IMR-90 (cell line): ENCODE data around the gene PSAP. TPM values are rescaled to one million over a fixed set of nuclear protein-coding genes. Genes with fewer than 3 reads are reported as not detected.

Source experiments
- ATAC-seq: fragments of 200-7000 bp; cut with Tn5 transposase; 2 replicates; pipeline ENCODE4 v1.9.1; 2020; ENCODE audit warnings: low read depth, mild to moderate bottlenecking, moderate library complexity
- BruUV-seq: library from RNA; stranded (reverse); fragments of 400-500 nt; replicated peaks from 2 replicates; lab custom pipeline; 2021; lab: Mats Ljungman, UMichigan
- CTCF ChIA-PET: fragments of 300-600 bp; formaldehyde crosslinking; extraction: SDS; loops from one replicate; lab custom pipeline; 2021; ENCODE audit warnings: antibody characterized with exemption; lab: Yijun Ruan, JAX
- POLR2A ChIA-PET: fragments of 300-600 bp; sonication (Branson Sonifier 250); formaldehyde crosslinking; loops from one replicate; lab custom pipeline; 2022; ENCODE audit warnings: antibody characterized with exemption; ENCODE audit not compliant: unreplicated experiment; lab: Charles Lee
- DNase-seq: peaks from one replicate; pipeline ENCODE4 v3.0.0; 2013
- H2AFZ ChIP-seq: replicated peaks from 2 replicates; pipeline ENCODE3; 2013; ENCODE audit warnings: low read length, mild to moderate bottlenecking; ENCODE audit not compliant: poor library complexity
- H2AK5ac ChIP-seq: 2 replicates; pipeline ENCODE4 v1.6.1; 2013; ENCODE audit warnings: low read depth, low read length, inconsistent platforms
- H2AK9ac ChIP-seq: replicated peaks from 2 replicates; pipeline ENCODE3; 2013; ENCODE audit warnings: mild to moderate bottlenecking, low read depth, low read length, moderate library complexity; ENCODE audit not compliant: poor library complexity
- H2BK120ac ChIP-seq: 2 replicates; pipeline ENCODE4 v1.6.1; 2013; ENCODE audit warnings: low read depth, low read length, inconsistent platforms
- H2BK15ac ChIP-seq: 3 replicates; pipeline ENCODE4 v1.6.1; 2013; ENCODE audit warnings: low read depth, low read length, inconsistent platforms
- H2BK20ac ChIP-seq: 2 replicates; pipeline ENCODE4 v1.6.1; 2013; ENCODE audit warnings: low read depth, mild to moderate bottlenecking, inconsistent platforms, low read length, moderate library complexity
- H2BK5ac ChIP-seq: 2 replicates; pipeline ENCODE4 v1.6.1; 2013; ENCODE audit warnings: mild to moderate bottlenecking, low read depth, low read length, inconsistent platforms; ENCODE audit not compliant: poor library complexity, severe bottlenecking
- H3K14ac ChIP-seq: replicated peaks from 2 replicates; pipeline ENCODE4 v1.6.1; 2013; ENCODE audit warnings: low read depth, low read length, inconsistent platforms
- H3K18ac ChIP-seq: 2 replicates; pipeline ENCODE4 v1.6.1; 2013; ENCODE audit warnings: low read depth, low read length, control low read depth
- H3K23ac ChIP-seq: 2 replicates; pipeline ENCODE4 v1.6.1; 2013; ENCODE audit warnings: low read depth, low read length, inconsistent platforms
- H3K27ac ChIP-seq: 2 replicates; pipeline ENCODE4 v1.5.1; 2013; ENCODE audit warnings: mild to moderate bottlenecking, control low read depth, low read length; ENCODE audit not compliant: insufficient read depth
- H3K27me3 ChIP-seq: 2 replicates; pipeline ENCODE4 v1.6.1; 2013; ENCODE audit warnings: low read length; ENCODE audit not compliant: control insufficient read depth, insufficient read depth
- H3K36me3 ChIP-seq: 2 replicates; pipeline ENCODE4 v1.6.1; 2013; ENCODE audit warnings: low read length, mixed read lengths; ENCODE audit not compliant: control insufficient read depth, insufficient read depth
- H3K4ac ChIP-seq: 2 replicates; pipeline ENCODE4 v1.6.1; 2013; ENCODE audit warnings: low read depth, low read length, inconsistent platforms
- H3K4me1 ChIP-seq: 2 replicates; pipeline ENCODE4 v1.6.1; 2013; ENCODE audit warnings: low read length, mixed read lengths; ENCODE audit not compliant: control insufficient read depth, insufficient read depth
- H3K4me2 ChIP-seq: 2 replicates; pipeline ENCODE4 v1.6.1; 2013; ENCODE audit warnings: low read depth, mild to moderate bottlenecking, control low read depth, low read length, moderate library complexity
- H3K4me3 ChIP-seq: 2 replicates; pipeline ENCODE4 v1.5.1; 2013; ENCODE audit warnings: low read depth, mild to moderate bottlenecking, control low read depth, low read length, moderate library complexity; ENCODE audit not compliant: insufficient read depth
- H3K56ac ChIP-seq: 2 replicates; pipeline ENCODE4 v1.6.1; 2013; ENCODE audit warnings: low read length, inconsistent platforms; ENCODE audit not compliant: insufficient read depth; ENCODE audit errors: extremely low read depth
- H3K79me1 ChIP-seq, 2 experiments: 2 replicates each; pipeline ENCODE4 v1.6.1; 2013; ENCODE audit warnings: low read length in 2 of 2, inconsistent platforms in 1 of 2, low read depth in 1 of 2
- H3K9ac ChIP-seq: 2 replicates; pipeline ENCODE4 v1.6.1; 2013; ENCODE audit warnings: low read depth, low read length, control low read depth
- H3K9me1 ChIP-seq: 2 replicates; pipeline ENCODE4 v1.6.1; 2013; ENCODE audit warnings: low read length, inconsistent platforms; ENCODE audit not compliant: insufficient read depth
- H3K9me3 ChIP-seq: 2 replicates; pipeline ENCODE4 v1.6.1; 2013; ENCODE audit warnings: low read length; ENCODE audit not compliant: control insufficient read depth, insufficient read depth
- H4K20me1 ChIP-seq: 2 replicates; pipeline ENCODE4 v1.6.1; 2013; ENCODE audit warnings: low read length, inconsistent platforms; ENCODE audit not compliant: insufficient read depth
- H4K5ac ChIP-seq: 2 replicates; pipeline ENCODE4 v1.6.1; 2013; ENCODE audit warnings: mild to moderate bottlenecking, low read depth, low read length, control low read depth
- H4K8ac ChIP-seq, 2 experiments: 2 replicates each; pipeline ENCODE4 v1.6.1; 2013; ENCODE audit warnings: low read depth in 2 of 2, low read length in 2 of 2, control low read depth in 1 of 2, inconsistent platforms in 1 of 2
- H4K91ac ChIP-seq: 2 replicates; pipeline ENCODE4 v1.6.1; 2013; ENCODE audit warnings: low read depth, low read length, inconsistent platforms; ENCODE audit not compliant: insufficient read depth
- BHLHE40 ChIP-seq: fragments of 150-350 bp; IDR thresholded peaks from 2 replicates; pipeline ENCODE4 v1.6.1; 2016; ENCODE audit warnings: mild to moderate bottlenecking, low read depth, low read length
- CEBPB ChIP-seq: IDR thresholded peaks from 2 replicates; pipeline ENCODE4 v1.6.1; 2012; ENCODE audit warnings: low read depth, low read length, improper control_type of control experiment
- CHD1 ChIP-seq: IDR thresholded peaks from 2 replicates; pipeline ENCODE4 v1.6.1; 2012; ENCODE audit warnings: low read depth, low read length, improper control_type of control experiment
- CTCF ChIP-seq: conservative IDR thresholded peaks from 2 replicates; pipeline ENCODE4 v1.5.1; 2012; ENCODE audit warnings: mild to moderate bottlenecking, low read depth, low read length, improper control_type of control experiment
- FOS ChIP-seq: fragments of 150-350 bp; IDR thresholded peaks from 2 replicates; pipeline ENCODE4 v1.6.1; 2016; ENCODE audit warnings: low read depth, low read length
- MAFK ChIP-seq: IDR thresholded peaks from 2 replicates; pipeline ENCODE4 v1.6.1; 2012; ENCODE audit warnings: low read depth, low read length, improper control_type of control experiment
- MAZ ChIP-seq: IDR thresholded peaks from 2 replicates; pipeline ENCODE4 v1.6.1; 2012; ENCODE audit warnings: low read depth, mild to moderate bottlenecking, low read length, improper control_type of control experiment, moderate library complexity, borderline replicate concordance
- MXI1 ChIP-seq: IDR thresholded peaks from 2 replicates; pipeline ENCODE4 v1.6.1; 2012; ENCODE audit warnings: low read depth, mild to moderate bottlenecking, low read length, moderate library complexity, borderline replicate concordance
- NFE2L2 ChIP-seq: fragments of 150-350 bp; IDR thresholded peaks from 2 replicates; pipeline ENCODE4 v1.6.1; 2016; ENCODE audit warnings: low read depth, mild to moderate bottlenecking, low read length
- POLR2A ChIP-seq: IDR thresholded peaks from 2 replicates; pipeline ENCODE4 v1.6.1; 2012; ENCODE audit warnings: mild to moderate bottlenecking, low read depth, low read length
- RAD21 ChIP-seq: IDR thresholded peaks from 2 replicates; pipeline ENCODE4 v1.6.1; 2012; ENCODE audit warnings: low read length, improper control_type of control experiment
- RCOR1 ChIP-seq: IDR thresholded peaks from 2 replicates; pipeline ENCODE4 v1.6.1; 2012; ENCODE audit warnings: mild to moderate bottlenecking, low read length, improper control_type of control experiment; ENCODE audit not compliant: insufficient replicate concordance
- RFX5 ChIP-seq: IDR thresholded peaks from 2 replicates; pipeline ENCODE4 v1.8.0; 2012; ENCODE audit warnings: low read depth, mild to moderate bottlenecking, low read length, moderate library complexity
- SMC3 ChIP-seq: fragments of 150-350 bp; IDR thresholded peaks from 2 replicates; pipeline ENCODE4 v1.6.1; 2016; ENCODE audit warnings: low read depth, mild to moderate bottlenecking, antibody characterized with exemption, low read length, moderate library complexity
- WGBS, 2 experiments: methylation state at CpG; one replicate each; pipeline versions ENCODE4 v1.1.5 to v1.1.7; 2013; ENCODE audit warnings: missing lambda C conversion rate in 2 of 2; ENCODE audit not compliant: insufficient read length in 1 of 2; ENCODE audit errors: extremely low coverage in 2 of 2; 5-methylcytosine and 5-hydroxymethylcytosine counted together
- dilution Hi-C: fragments of 300-500 bp; cut with HindIII; formaldehyde crosslinking; loops from one replicate; pipeline ENCODE4 v1.14.3; 2018; ENCODE audit warnings: low sequenced_read_pairs; ENCODE audit not compliant: unreplicated experiment
- in situ Hi-C: fragments of 300-500 bp; cut with MboI; formaldehyde crosslinking; loops from 3 replicates; pipeline ENCODE4 v1.14.3; 2019; ENCODE audit warnings: low sequenced_read_pairs, inconsistent platforms, mixed read lengths
- intact Hi-C: fragments of 100-400 bp; cut with micrococcal nuclease; formaldehyde crosslinking; loops from 2 replicates; pipeline ENCODE4 v1.10.0; 2022
- polyA plus RNA-seq, 3 experiments: library from polyadenylated mRNA; depleted of rRNA; stranded (reverse); fragments of >200 nt; gene quantifications; 2 replicates each; pipeline ENCODE4 v1.2.3, GENCODE V29; 2012; ENCODE audit warnings: low replicate concordance in 1 of 3
- total RNA-seq: library from RNA; depleted of rRNA; stranded (reverse); fragments of >200 nt; gene quantifications from 2 replicates; pipeline ENCODE4 v1.2.3, GENCODE V29; 2012

PSAP gene
- total and polyA plus RNA-seq, 2 of the 4 experiments (the other 2 are of a cell fraction), result 216 to 876 TPM

DNA sequence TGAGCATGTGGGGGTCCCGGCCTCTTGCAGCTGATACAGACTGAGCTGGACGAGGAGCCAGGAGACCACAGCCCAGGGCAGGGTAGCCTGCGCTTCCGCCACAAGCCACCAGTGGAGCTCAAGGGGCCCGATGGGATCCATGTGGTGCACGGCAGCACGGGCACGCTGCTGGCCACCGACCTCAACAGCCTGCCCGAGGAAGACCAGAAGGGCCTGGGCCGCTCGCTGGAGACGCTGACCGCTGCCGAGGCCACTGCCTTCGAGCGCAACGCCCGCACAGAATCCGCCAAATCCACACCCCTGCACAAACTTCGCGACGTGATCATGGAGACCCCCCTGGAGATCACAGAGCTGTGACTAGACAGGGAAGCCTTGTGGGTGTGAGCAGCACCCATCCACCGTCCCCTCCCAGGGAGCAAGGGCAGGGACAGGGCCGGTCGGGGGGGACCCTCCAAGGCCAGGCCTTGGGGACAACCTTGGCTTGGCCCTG, 36.1 kb downstream of the PSAP start:
- dilution Hi-C loops (no loop called here), intact Hi-C loops (loop anchor here (5.0 kb wide), 2 partner anchors 103 to 118 kb away; no protein-coding TSS in a partner anchor), in situ Hi-C loops (loop anchor here (10.0 kb wide), 2 partner anchors 430 to 500 kb away; partner anchors contain the start of gene SLC29A3)
- Histone ChIP-seq H2BK5ac (no peak overlapping the region), H3K4ac (no peak overlapping the region), H3K36me3 (peaks cover 44% of the 10 kb centered on the region), H4K20me1 (peaks cover 22% of the 10 kb centered on the region), H3K9ac (no peak overlapping the region), H2AK9ac (no peak overlapping the region), H4K8ac (no peak overlapping the region), H2BK20ac (no peak overlapping the region), H3K56ac (no peak overlapping the region), H3K79me1 (no peaks in the 10 kb centered on the region), H3K4me1 (no peaks in the 10 kb centered on the region), H3K27me3 (no peaks in the 10 kb centered on the region), H3K4me2 (no peak overlapping the region), H3K9me3 (no peaks in the 10 kb centered on the region), H3K14ac (no peak overlapping the region), H4K91ac (no peak overlapping the region), H3K9me1 (no peaks in the 10 kb centered on the region), H3K4me3 (no peak overlapping the region), H3K18ac (no peak overlapping the region), H2AK5ac (no peak overlapping the region), H2BK15ac (no peak overlapping the region), H4K5ac (no peak overlapping the region), H3K23ac (no peak overlapping the region), H3K27ac (no peak overlapping the region), H2BK120ac (no peak overlapping the region), H2AFZ (no peak overlapping the region)
- DNase-seq, result no peak
- POLR2A ChIA-PET, result no interaction called here
- no TSS peak for BruUV-seq
- CTCF ChIA-PET, result interaction anchor here (1.4 kb wide), 1 partner anchor 118 kb away, joined by 5 read pairs; no protein-coding TSS in a partner anchor
- TF ChIP-seq CHD1 (no peak), BHLHE40 (no peak), POLR2A (no peak), CEBPB (no peak), SMC3 (no peak), MAFK (no peak), RFX5 (no peak), MAZ (no peak), RCOR1 (no peak), RAD21 (no peak), CTCF (no peak), NFE2L2 (no peak), FOS (no peak), MXI1 (no peak)
- no peak for ATAC-seq
- WGBS, 2 experiments, result 88% methylated on average over 11 of the region's 26 CpGs; no CpG with 5 or more reads in 1 of the 2 experiments
